GM19240 (cell line): ENCODE results near the gene KDM2A.

Experiments used
- DNase-seq: peaks from one replicate; pipeline ENCODE4 v3.0.0; 2011; ENCODE audit warnings: low spot score; ENCODE audit not compliant: insufficient read length

KDM2A gene

GRCh38 chr11:67118801-67119584 lies at the start of gene KDM2A:
Gene KDM2A (plus strand): TSS chr11:67119263. CDS start chr11:67121317, 2,054 bp downstream.
- DNase-seq = peak; percentile 98

GRCh38 chr11:67071420-67072284 lies 47.4 kb upstream of the KDM2A start:
- peak; percentile 83 for DNase-seq

- DNase-seq = no peak
Observed at GRCh38 chr11:67072295-67072694, 46.8 kb upstream of the KDM2A start.

GRCh38 chr11:67073908-67074307 lies 45.2 kb upstream of the KDM2A start:
- DNase-seq = no peak

- no peak for DNase-seq
Observed at GRCh38 chr11:67076202-67076601, 42.9 kb upstream of the KDM2A start.

- DNase-seq = no peak
Observed at GRCh38 chr11:67079065-67079705, 39.9 kb upstream of the KDM2A start.

GRCh38 chr11:67082071-67082791 lies 36.8 kb upstream of the KDM2A start:
- DNase-seq = no peak

GRCh38 chr11:67083786-67084366 lies 35.2 kb upstream of the KDM2A start:
- no peak for DNase-seq

- DNase-seq = no peak
Observed at GRCh38 chr11:67085617-67086016, 33.4 kb upstream of the KDM2A start.

- no peak for DNase-seq
Observed at GRCh38 chr11:67090717-67091116, 28.3 kb upstream of the KDM2A start.

- no peak for DNase-seq
Observed at GRCh38 chr11:67095214-67095507, 23.9 kb upstream of the KDM2A start.

GRCh38 chr11:67098799-67099429 lies 20.1 kb upstream of the KDM2A start:
- DNase-seq = no peak

GRCh38 chr11:67099831-67100324 lies 19.2 kb upstream of the KDM2A start:
- DNase-seq = no peak

- no peak for DNase-seq
Observed at GRCh38 chr11:67102664-67103063, 16.4 kb upstream of the KDM2A start.

GRCh38 chr11:67105964-67106363 lies 13.1 kb upstream of the KDM2A start:
- DNase-seq = no peak

GRCh38 chr11:67111261-67111660 lies 7.8 kb upstream of the KDM2A start:
- DNase-seq = no peak

GRCh38 chr11:67113231-67113721 lies 5.8 kb upstream of the KDM2A start:
- no peak for DNase-seq

- DNase-seq = no peak
Observed at GRCh38 chr11:67114275-67114896, 4.7 kb upstream of the KDM2A start.

- DNase-seq = no peak
Observed at GRCh38 chr11:67116758-67117105, 2.3 kb upstream of the KDM2A start.

- DNase-seq = no peak
Observed at GRCh38 chr11:67117176-67117575, 1.9 kb upstream of the KDM2A start.
